SK-N-SH (cell line): ENCODE data around the gene SAYSD1. TPM values are rescaled to one million over a fixed set of nuclear protein-coding genes. Genes with fewer than 3 reads are reported as not detected.

Source experiments
- CTCF ChIA-PET: fragments of 300-600, 350-600 bp; formaldehyde crosslinking; extraction: SDS; loops from one replicate; lab custom pipeline; 2021; lab: Yijun Ruan, JAX
- POLR2A ChIA-PET: fragments of 350-600 bp; sonication (Branson Sonifier 250); formaldehyde crosslinking; extraction: SDS; loops from one replicate; lab custom pipeline; 2020; ENCODE audit warnings: antibody characterized with exemption, inconsistent platforms; lab: Yijun Ruan, JAX
- DNase-seq: peaks from one replicate; pipeline ENCODE4 v3.0.0; 2012
- H2AFZ ChIP-seq: fragments of 200-600 bp; sonication (generic); 2 replicates; pipeline ENCODE4 v1.8.1; 2016; ENCODE audit warnings: antibody characterized with exemption, mild to moderate bottlenecking, low read depth
- H3F3A ChIP-seq: fragments of 200-600 bp; sonication (generic); replicated peaks from 2 replicates; pipeline ENCODE3; 2016; ENCODE audit warnings: antibody characterized with exemption, mild to moderate bottlenecking; ENCODE audit not compliant: insufficient read depth
- H3K27ac ChIP-seq, 2 experiments: fragments of 200-500 bp in 1 of 2; fragments of 200-600 bp in 1 of 2; sonication (Bioruptor generic) in 1 of 2; sonication (generic), shearing (Covaris generic) in 1 of 2; 2 replicates each; pipeline versions ENCODE4 v1.5.1 to v1.6.1; 2014 to 2016; ENCODE audit warnings: low read depth in 2 of 2, inconsistent platforms in 1 of 2, low read length in 1 of 2, mild to moderate bottlenecking in 1 of 2, mixed read lengths in 1 of 2
- H3K27me3 ChIP-seq: fragments of 200-600 bp; sonication (generic), shearing (Covaris generic); 2 replicates; pipeline ENCODE4 v1.6.1; 2016; ENCODE audit warnings: mixed run types; ENCODE audit not compliant: insufficient read depth
- H3K36me3 ChIP-seq, 2 experiments: fragments of 200-500 bp in 1 of 2; fragments of 200-600 bp in 1 of 2; sonication (Bioruptor generic) in 1 of 2; sonication (generic) in 1 of 2; replicated peaks in 1 of 2; 2 replicates each; pipeline versions ENCODE3 to v1.5.1; 2014 to 2016; ENCODE audit warnings: low read length in 1 of 2, mild to moderate bottlenecking in 1 of 2; ENCODE audit not compliant: insufficient read depth in 2 of 2, control insufficient read depth in 1 of 2
- H3K4me1 ChIP-seq, 2 experiments: fragments of 200-500 bp in 1 of 2; fragments of 200-600 bp in 1 of 2; sonication (Bioruptor generic) in 1 of 2; sonication (generic), shearing (Covaris generic) in 1 of 2; 2 replicates each; pipeline versions ENCODE4 v1.5.1 to v1.6.1; 2014 to 2016; ENCODE audit warnings: low read depth in 1 of 2, low read length in 1 of 2, mixed run types in 1 of 2; ENCODE audit not compliant: insufficient read depth in 2 of 2, control insufficient read depth in 1 of 2
- H3K4me2 ChIP-seq: fragments of 200-600 bp; sonication (generic), shearing (Covaris generic); 2 replicates; pipeline ENCODE4 v1.6.1; 2017; ENCODE audit warnings: mixed run types
- H3K4me3 ChIP-seq, 2 experiments: fragments of 200-500 bp in 1 of 2; fragments of 200-600 bp in 1 of 2; sonication (Bioruptor generic) in 1 of 2; sonication (generic), shearing (Covaris generic) in 1 of 2; 2 replicates each; pipeline versions ENCODE4 v1.5.1 to v1.8.1; 2014 to 2016; ENCODE audit warnings: low read depth in 2 of 2, inconsistent platforms in 1 of 2, low read length in 1 of 2, mild to moderate bottlenecking in 1 of 2, mixed read lengths in 1 of 2, moderate library complexity in 1 of 2
- H3K79me2 ChIP-seq: fragments of 200-600 bp; sonication (generic); 2 replicates; pipeline ENCODE4 v1.8.1; 2017; ENCODE audit warnings: mild to moderate bottlenecking; ENCODE audit not compliant: insufficient read depth
- H3K9ac ChIP-seq: fragments of 200-600 bp; sonication (generic); 2 replicates; pipeline ENCODE4 v1.6.1; 2017; ENCODE audit warnings: mixed run types
- H3K9me2 ChIP-seq: fragments of 200-600 bp; sonication (generic); 2 replicates; pipeline ENCODE4 v1.6.1; 2017; ENCODE audit warnings: mixed run types
- H3K9me3 ChIP-seq: fragments of 200-600 bp; sonication (generic); 2 replicates; pipeline ENCODE4 v1.6.1; 2017; ENCODE audit warnings: mixed run types, mild to moderate bottlenecking, moderate library complexity
- H4K20me1 ChIP-seq: fragments of 200-600 bp; sonication (generic); 2 replicates; pipeline ENCODE4 v1.6.1; 2017; ENCODE audit warnings: mild to moderate bottlenecking, mixed run types; ENCODE audit not compliant: insufficient read depth
- CHD2 ChIP-seq: fragments of 150-350 bp; IDR thresholded peaks from 2 replicates; pipeline ENCODE4 v1.6.1; 2018; ENCODE audit warnings: low read length; ENCODE audit not compliant: partially characterized antibody
- CTCF ChIP-seq: fragments of 200-600 bp; sonication (generic); IDR thresholded peaks from 2 replicates; pipeline ENCODE4 v1.6.1; 2017; ENCODE audit warnings: antibody characterized with exemption, mild to moderate bottlenecking, moderate library complexity
- EZH2phosphoT487 ChIP-seq: fragments of 200-600 bp; sonication (generic); IDR thresholded peaks from 2 replicates; pipeline ENCODE4 v1.6.1; 2017; ENCODE audit warnings: low read depth, mixed run types, mild to moderate bottlenecking, antibody characterized with exemption, moderate library complexity, borderline replicate concordance
- FOXJ3 ChIP-seq: sonication (generic); formaldehyde crosslinking; IDR thresholded peaks from 2 replicates; pipeline ENCODE4 v1.5.1; 2020; ENCODE audit warnings: mild to moderate bottlenecking, missing genetic modification reagents
- IRF3 ChIP-seq: fragments of 150-350 bp; IDR thresholded peaks from 2 replicates; pipeline ENCODE4 v1.6.1; 2016; ENCODE audit warnings: mild to moderate bottlenecking, low read depth, low read length
- MAX ChIP-seq: IDR thresholded peaks from 2 replicates; pipeline ENCODE4 v1.4.0; 2012; ENCODE audit warnings: low read depth
- MEF2A ChIP-seq: IDR thresholded peaks from 2 replicates; pipeline ENCODE4 v1.4.0; 2012; ENCODE audit warnings: low read depth, borderline replicate concordance
- MXI1 ChIP-seq: IDR thresholded peaks from 2 replicates; pipeline ENCODE4 v1.6.1; 2012; ENCODE audit warnings: mild to moderate bottlenecking, low read depth, low read length, improper control_type of control experiment
- NRF1 ChIP-seq: IDR thresholded peaks from 2 replicates; pipeline ENCODE4 v1.6.1; 2012; ENCODE audit warnings: low read depth, mild to moderate bottlenecking, low read length
- RAD21 ChIP-seq: IDR thresholded peaks from 2 replicates; pipeline ENCODE4 v1.6.1; 2012; ENCODE audit warnings: mild to moderate bottlenecking, low read length
- REST ChIP-seq: IDR thresholded peaks from 2 replicates; pipeline ENCODE4 v1.6.1; 2012; ENCODE audit warnings: mild to moderate bottlenecking, low read depth, low read length, moderate library complexity
- RFX5 ChIP-seq: IDR thresholded peaks from 2 replicates; pipeline ENCODE4 v1.6.1; 2012; ENCODE audit warnings: mild to moderate bottlenecking, improper control_type of control experiment, low read length
- SIN3A ChIP-seq: IDR thresholded peaks from 2 replicates; pipeline ENCODE4 v1.6.1; 2012; ENCODE audit warnings: low read depth, mild to moderate bottlenecking, low read length, moderate library complexity, borderline replicate concordance
- SMC3 ChIP-seq: IDR thresholded peaks from 2 replicates; pipeline ENCODE4 v1.6.1; 2012; ENCODE audit warnings: low read depth, low read length, improper control_type of control experiment
- TAF1 ChIP-seq: IDR thresholded peaks from 2 replicates; pipeline ENCODE4 v1.6.1; 2012; ENCODE audit warnings: low read depth, mild to moderate bottlenecking, low read length, moderate library complexity, borderline replicate concordance
- TCF12 ChIP-seq: IDR thresholded peaks from 2 replicates; pipeline ENCODE4 v1.4.0; 2012
- USF2 ChIP-seq: fragments of 150-350 bp; IDR thresholded peaks from 2 replicates; pipeline ENCODE4 v1.6.1; 2017; ENCODE audit warnings: antibody characterized with exemption, low read length, low read depth, borderline replicate concordance
- WGBS: methylation state at CpG from one replicate; pipeline ENCODE4 v1.1.6; 2017; ENCODE audit warnings: low lambda C conversion rate; 5-methylcytosine and 5-hydroxymethylcytosine counted together
- polyA plus RNA-seq, 3 experiments: library from polyadenylated mRNA; depleted of rRNA; stranded (reverse); fragments of >200 nt; gene quantifications; 2 replicates each; pipeline ENCODE4 v1.2.3, GENCODE V29; 2012

The SAYSD1 gene
- polyA plus RNA-seq, 1 of the 3 experiments (the other 2 are of a cell fraction) = 6.1 TPM

- no peaks in the 10 kb centered on the region for H3F3A ChIP-seq
- no peak overlapping the region for H3K4me2 ChIP-seq
- no peaks in the 10 kb centered on the region for H3K9me2 ChIP-seq
- H3K27me3 ChIP-seq = no peaks in the 10 kb centered on the region
- H3K27ac ChIP-seq = no peak overlapping the region
- H3K79me2 ChIP-seq = no peaks in the 10 kb centered on the region
- no peak overlapping the region for H3K4me3 ChIP-seq
- no peaks in the 10 kb centered on the region for H4K20me1 ChIP-seq
- TF ChIP-seq NRF1 = no peak
- no peak for TF ChIP-seq RAD21
- no peak for TF ChIP-seq REST
- no peak for TF ChIP-seq TAF1
- TF ChIP-seq EZH2phosphoT487 = no peak
- no peak for TF ChIP-seq MAX
- ChIA-PET POLR2A (no interaction called here), CTCF (interaction anchor here (0.7 to 2.0 kb wide), 3 partner anchors 23 to 191 kb away, joined by 3 to 5 read pairs (median 4); no protein-coding TSS in a partner anchor)
- no peak overlapping the region for H3K9ac ChIP-seq
- H2AFZ ChIP-seq = no peak overlapping the region
- WGBS = 0% methylated on average over 1 of the region's 1 CpG
- H3K4me1 ChIP-seq = peaks cover 0 to 45% of the 10 kb centered on the region in 2 experiments; a peak in 2 of 4 replicates
- no peaks in the 10 kb centered on the region for H3K9me3 ChIP-seq
- no peaks in the 10 kb centered on the region for H3K36me3 ChIP-seq
- DNase-seq = no peak
These were observed 51.5 kb downstream of the SAYSD1 start for GRCh38 chr6:39063526-39063925.

- H3K4me3 ChIP-seq = no peak overlapping the region
- no peak overlapping the region for H3K4me2 ChIP-seq
- no peaks in the 10 kb centered on the region for H3K36me3 ChIP-seq
- H3F3A ChIP-seq = no peaks in the 10 kb centered on the region
- H4K20me1 ChIP-seq = no peaks in the 10 kb centered on the region
- H2AFZ ChIP-seq = no peak overlapping the region
- ChIA-PET POLR2A (no interaction called here), CTCF (interaction anchor here (0.7 to 2.9 kb wide), 7 partner anchors 32 to 248 kb away, joined by 3 to 11 read pairs (median 3); partner anchors contain the start of gene SAYSD1)
- no peaks in the 10 kb centered on the region for H3K27me3 ChIP-seq
- H3K79me2 ChIP-seq = no peaks in the 10 kb centered on the region
- H3K9me2 ChIP-seq = no peaks in the 10 kb centered on the region
- no peaks in the 10 kb centered on the region for H3K9me3 ChIP-seq
- peaks cover 0 to 57% of the 10 kb centered on the region in 2 experiments; a peak in 2 of 4 replicates for H3K4me1 ChIP-seq
- peak; percentile 80 for DNase-seq
- H3K27ac ChIP-seq = peak overlapping the region in 1 of 2 experiments; percentile 44; a peak in 2 of 4 replicates
- H3K9ac ChIP-seq = no peak overlapping the region
- 27% methylated on average over 4 of the region's 10 CpGs for WGBS
- TF ChIP-seq MXI1 (peak; percentile 88; the same call in 1 of the 2 replicates), TCF12 (no peak), SIN3A (no peak), EZH2phosphoT487 (no peak), RFX5 (peak; percentile 52; the same call in 1 of the 2 replicates), MAX (no peak), NRF1 (no peak), MEF2A (no peak), IRF3 (no peak), USF2 (no peak), CTCF (no peak), SMC3 (peak; percentile 14; the same call in 1 of the 2 replicates), FOXJ3 (CRISPR knock-in tag) (peak; percentile 97), CHD2 (no peak)
These were observed 52.8 kb downstream of the SAYSD1 start for GRCh38 chr6:39062014-39062740.
